ENCODE results near the gene ARID4B.
"Not testable (repeated sequence)": the region's sequence is repeated elsewhere in the genome, so short reads cannot be mapped to it uniquely, and the experiment has no call there.

The ARID4B gene

DNA sequence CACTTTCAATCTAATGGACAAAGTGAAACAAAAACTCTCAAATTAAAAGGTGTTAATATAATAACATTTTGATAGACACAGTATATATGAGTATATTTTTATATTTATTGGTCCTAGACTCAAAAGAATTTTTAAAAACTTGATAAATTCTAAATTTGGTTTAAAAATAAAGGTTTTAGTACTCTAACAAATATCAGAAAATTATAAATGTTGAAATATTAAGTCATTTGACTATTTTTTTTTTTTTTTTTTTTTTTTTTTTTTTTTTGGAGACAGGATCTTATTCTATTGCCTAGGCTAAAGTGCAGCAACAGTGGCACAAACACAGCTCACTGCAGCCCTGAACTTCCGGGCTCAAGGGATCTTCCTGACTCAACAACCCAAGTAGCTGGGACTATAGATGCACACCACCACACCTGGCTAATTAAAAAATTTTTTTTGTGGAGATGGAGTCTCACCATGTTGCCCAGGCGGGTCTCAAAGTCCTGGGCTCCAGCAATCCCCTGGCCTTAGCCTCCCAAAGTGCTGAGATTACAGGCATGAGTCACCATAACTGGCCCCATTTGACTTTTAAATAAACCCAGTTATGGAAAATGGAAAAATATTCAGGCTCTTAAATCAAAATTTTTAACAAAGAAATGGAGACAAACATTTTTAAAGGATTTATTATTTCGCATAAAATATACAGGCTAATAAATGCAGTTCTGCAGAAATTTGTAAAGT lies 106.2 kb downstream of the ARID4B start:
- DNase-seq: no peak

DNA sequence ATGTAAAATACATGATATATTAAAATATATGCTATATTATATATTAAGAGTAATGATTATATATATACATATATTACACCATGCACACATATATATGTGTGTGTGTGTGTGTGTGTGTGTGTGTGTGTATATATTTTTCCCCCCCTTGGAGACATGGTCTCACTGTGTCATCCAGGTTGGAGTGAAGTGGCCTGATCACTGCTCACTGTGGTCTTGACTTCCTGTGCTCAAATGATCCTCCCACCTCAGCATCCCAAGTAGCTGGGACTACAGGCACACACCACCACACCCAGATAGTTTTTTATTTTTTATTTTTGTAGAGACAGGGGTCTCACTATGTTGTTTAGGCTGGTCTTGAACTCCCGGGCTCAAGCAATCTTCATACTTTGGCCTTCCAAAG lies 112.5 kb downstream of the ARID4B start:
- DNase-seq: no peak

DNA sequence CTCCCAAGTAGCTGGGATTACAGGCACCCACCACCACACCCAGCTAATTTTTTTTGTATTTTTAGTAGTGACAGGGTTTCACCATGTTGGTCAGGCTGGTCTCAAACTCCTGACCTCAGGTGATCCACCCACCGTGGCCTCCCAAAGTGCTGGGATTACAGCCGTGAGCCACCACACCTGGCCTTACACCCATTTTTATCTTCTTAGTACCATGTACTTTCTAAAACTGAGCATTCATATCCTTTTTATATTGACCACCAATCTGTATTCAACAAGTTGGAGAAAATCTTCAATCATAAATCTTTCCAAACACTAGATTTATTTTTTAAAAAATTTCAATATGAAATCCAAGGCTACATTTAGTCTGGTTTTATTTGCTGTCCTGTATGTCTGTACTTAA lies 113.0 kb downstream of the ARID4B start:
- DNase-seq: not testable (repeated sequence)

DNA sequence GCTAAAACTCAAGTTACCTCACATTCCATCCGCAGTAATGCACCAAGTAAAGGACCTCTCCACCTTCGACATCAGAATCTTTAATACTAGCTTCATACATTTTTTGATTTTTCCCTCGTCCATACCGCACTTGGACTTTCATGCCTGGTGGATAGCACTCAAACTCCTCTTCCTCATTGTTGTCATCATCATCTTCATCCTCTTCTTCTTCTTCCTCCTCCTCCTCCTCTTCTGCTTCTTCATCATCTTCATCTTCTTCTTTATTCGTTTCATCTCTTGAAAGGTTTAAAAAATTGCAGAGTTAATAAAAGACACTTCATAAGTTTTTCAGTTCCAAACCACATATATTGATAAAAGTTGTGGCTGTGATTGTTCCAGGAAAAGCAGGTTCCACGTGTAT lies 114.2 kb downstream of the ARID4B start:
- DNase-seq: no peak

DNA sequence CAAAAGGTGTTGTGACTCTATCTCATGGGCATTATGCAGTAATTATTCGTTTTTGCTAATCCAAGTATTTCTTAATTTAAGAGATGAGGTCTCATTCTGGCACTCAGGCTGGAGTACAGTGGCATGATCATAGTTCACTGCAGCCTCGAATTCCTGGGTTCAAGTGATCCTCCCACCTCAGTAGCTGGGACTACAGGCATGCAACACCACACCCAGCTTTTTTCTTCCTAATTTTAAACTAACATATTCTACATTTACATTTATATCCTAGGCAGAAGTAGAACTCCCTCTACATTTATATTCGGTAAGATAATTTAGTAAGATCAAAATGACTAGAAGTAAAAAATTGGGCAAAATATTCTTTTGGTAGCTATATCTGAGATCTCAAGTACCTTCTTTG lies 116.5 kb downstream of the ARID4B start:
- DNase-seq: no peak

GRCh38 chr1:235207209-235207565 lies 120.8 kb downstream of the ARID4B start:
- no peak for DNase-seq

- no peak for DNase-seq
These were observed 121.3 kb downstream of the ARID4B start for GRCh38 chr1:235206533-235207208.

- no peak for DNase-seq
These were observed 122.3 kb downstream of the ARID4B start for GRCh38 chr1:235205687-235206086.

- no peak for DNase-seq
These were observed 124.6 kb downstream of the ARID4B start for GRCh38 chr1:235203428-235203827.

DNA sequence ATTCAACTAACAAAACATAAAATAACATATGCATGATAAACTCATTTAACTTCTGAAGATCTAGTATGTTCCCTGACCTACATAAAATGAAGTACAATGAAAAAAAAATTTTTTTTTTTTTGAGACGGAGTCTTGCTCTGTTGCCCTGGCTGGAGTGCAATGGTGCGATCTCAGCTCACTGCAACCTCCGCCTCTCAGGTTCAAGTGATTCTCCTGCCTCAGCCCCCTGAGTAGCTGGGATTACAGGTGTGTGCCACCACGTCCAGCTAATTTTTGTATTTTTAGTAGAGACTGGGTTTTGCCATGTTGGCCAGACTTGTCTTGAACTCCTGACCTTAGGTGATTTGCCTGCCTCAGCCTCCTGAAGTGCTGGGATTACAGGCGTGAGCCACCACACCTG lies 125.5 kb downstream of the ARID4B start:
- not testable (repeated sequence) for DNase-seq

GRCh38 chr1:235199441-235199840 lies 128.5 kb downstream of the ARID4B start:
- DNase-seq: peak; percentile 27 to 33

DNA sequence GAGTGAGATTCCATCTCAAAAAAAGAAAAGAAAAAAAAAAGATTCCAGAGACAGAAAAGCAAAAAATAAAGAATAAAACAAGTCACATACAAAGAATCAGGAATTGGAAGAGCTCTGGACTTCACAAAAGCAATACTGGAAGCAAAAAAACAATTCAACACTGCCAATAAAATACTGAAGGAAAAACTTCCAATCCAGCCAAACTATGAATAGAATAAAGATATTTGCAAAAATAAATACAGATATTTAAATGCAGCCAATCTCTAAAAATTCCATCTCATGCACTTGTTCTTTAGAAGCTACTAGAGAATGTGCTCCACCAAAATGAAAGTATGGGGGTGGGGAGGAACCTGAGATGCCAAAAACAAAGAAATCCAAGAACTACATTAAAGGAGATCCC lies 137.5 kb downstream of the ARID4B start:
- DNase-seq: no peak

- DNase-seq: no peak
These were observed 140.7 kb downstream of the ARID4B start for GRCh38 chr1:235187316-235187715.

DNA sequence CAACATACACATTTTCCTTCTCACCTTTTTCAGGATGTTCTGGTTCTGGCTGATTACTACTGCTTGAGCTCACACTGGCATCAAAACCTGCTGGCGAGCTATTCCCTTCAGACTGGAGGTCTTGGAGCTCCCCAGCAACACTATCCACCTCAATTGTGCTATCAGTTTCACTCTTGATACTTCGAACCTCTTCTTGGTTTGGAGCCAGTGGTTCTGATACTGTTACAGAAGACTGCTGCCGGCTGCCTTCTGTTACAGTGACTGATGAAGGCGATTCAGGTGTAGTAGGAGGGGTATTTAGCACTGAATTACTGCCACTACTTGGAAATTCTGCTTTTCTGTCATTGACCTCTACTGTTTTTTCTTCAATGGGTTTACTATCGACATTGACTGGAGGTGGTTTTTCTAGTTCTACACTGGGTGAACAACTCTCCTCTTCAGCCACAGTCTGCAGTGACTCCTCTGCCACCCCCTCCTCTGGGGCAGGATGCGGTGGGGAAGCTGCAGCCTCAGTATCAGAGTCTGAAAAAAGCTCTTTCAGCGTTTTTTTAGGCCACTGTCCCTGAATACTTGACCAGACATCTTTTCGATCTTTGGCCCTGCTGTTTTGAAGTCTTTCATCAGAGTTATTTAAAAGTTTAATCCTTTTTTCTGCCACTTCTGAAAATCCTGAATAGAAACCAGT lies 146.3 kb downstream of the ARID4B start:
- DNase-seq: no peak

GRCh38 chr1:235180916-235181460 lies 147.0 kb downstream of the ARID4B start:
- no peak for DNase-seq

GRCh38 chr1:235176486-235176885 lies 151.5 kb downstream of the ARID4B start:
- no peak for DNase-seq

DNA sequence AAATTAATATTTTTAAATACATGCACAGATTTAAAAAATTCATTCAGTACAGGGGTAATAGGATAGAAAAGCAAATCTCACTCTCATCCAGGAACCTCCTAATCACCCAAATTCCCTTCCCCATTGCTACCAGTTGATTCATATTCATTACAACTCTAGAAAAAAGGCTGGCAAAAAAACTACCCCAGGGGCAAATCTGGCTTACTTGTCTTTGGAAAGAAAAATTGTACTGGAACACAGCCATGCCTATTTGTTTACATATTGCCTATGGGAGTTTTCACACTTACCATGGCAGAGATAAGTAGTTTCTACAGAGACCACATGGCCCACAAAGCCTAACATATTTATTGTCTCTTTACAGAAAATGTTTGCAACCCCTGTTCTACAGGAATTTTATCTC lies 158.0 kb downstream of the ARID4B start:
- DNase-seq: no peak

GRCh38 chr1:235168375-235168774 lies 159.6 kb downstream of the ARID4B start:
- DNase-seq: no peak

- DNase-seq: no peak
These were observed 166.2 kb downstream of the ARID4B start for GRCh38 chr1:235161685-235162327.

GRCh38 chr1:235160957-235161684 lies 166.9 kb downstream of the ARID4B start, which contains the start of gene RBM34:
RBM34 (minus strand) TSS chr1:235161250; CDS start chr1:235161226, 24 bp downstream.
- peak; percentile 89 to 91 for DNase-seq

GRCh38 chr1:235160383-235160956 lies 167.5 kb downstream of the ARID4B start:
- DNase-seq: peak; percentile 50 to 52

- DNase-seq: not testable (repeated sequence)
These were observed 168.0 kb downstream of the ARID4B start for GRCh38 chr1:235159930-235160329.

Measured in inflammatory macrophage treated with lipopolysaccharide for 1 hour (primary cell).